ENCODE results near the gene DESI2.
"Not testable (repeated sequence)": the region's sequence is repeated elsewhere in the genome, so short reads cannot be mapped to it uniquely, and the experiment has no call there.

The DESI2 gene

GRCh38 chr1:244699741-244700140 is 46.8 kb downstream of the DESI2 start:
- no peak for DNase-seq (ENCODE audit: low read depth, low spot score)
- H3K27ac ChIP-seq, result no peak overlapping the region

- no peak overlapping the region for H3K27ac ChIP-seq
- no peak for DNase-seq (ENCODE audit: low read depth, low spot score)
Observed at GRCh38 chr1:244700808-244701207, 47.9 kb downstream of the DESI2 start.

GRCh38 chr1:244702620-244703019 is 49.7 kb downstream of the DESI2 start:
- no peak overlapping the region for H3K27ac ChIP-seq
- DNase-seq (ENCODE audit: low read depth, low spot score), result no peak

- no peak for DNase-seq (ENCODE audit: low read depth, low spot score)
- no peak overlapping the region for H3K27ac ChIP-seq
Observed at GRCh38 chr1:244704107-244704506, 51.2 kb downstream of the DESI2 start.

- DNase-seq (ENCODE audit: low read depth, low spot score), result no peak
- H3K27ac ChIP-seq, result no peak overlapping the region
Observed at GRCh38 chr1:244705261-244706234, 52.6 kb downstream of the DESI2 start.

GRCh38 chr1:244709076-244709475 is 56.1 kb downstream of the DESI2 start:
- H3K27ac ChIP-seq, result no peak overlapping the region
- DNase-seq (ENCODE audit: low read depth, low spot score), result no peak

GRCh38 chr1:244709476-244710368 is 56.8 kb downstream of the DESI2 start:
- DNase-seq (ENCODE audit: low read depth, low spot score), result no peak
- no peak overlapping the region for H3K27ac ChIP-seq

GRCh38 chr1:244710474-244711062 is 57.6 kb downstream of the DESI2 start:
- no peak for DNase-seq (ENCODE audit: low read depth, low spot score)
- H3K27ac ChIP-seq, result no peak overlapping the region

GRCh38 chr1:244712669-244713068 is 59.7 kb downstream of the DESI2 start:
- no peak for DNase-seq (ENCODE audit: low read depth, low spot score)
- H3K27ac ChIP-seq, result no peak overlapping the region

- no peak for DNase-seq (ENCODE audit: low read depth, low spot score)
- H3K27ac ChIP-seq, result no peak overlapping the region
Observed at GRCh38 chr1:244713332-244713731, 60.4 kb downstream of the DESI2 start.

GRCh38 chr1:244727871-244728474 is 75.0 kb downstream of the DESI2 start:
- no peak overlapping the region for H3K27ac ChIP-seq
- DNase-seq (ENCODE audit: low read depth, low spot score), result no peak

GRCh38 chr1:244730153-244730933 is 77.4 kb downstream of the DESI2 start:
- H3K27ac ChIP-seq, result no peak overlapping the region
- DNase-seq (ENCODE audit: low read depth, low spot score), result no peak

- no peak for DNase-seq (ENCODE audit: low read depth, low spot score)
- no peak overlapping the region for H3K27ac ChIP-seq
Observed at GRCh38 chr1:244730934-244731434, 78.1 kb downstream of the DESI2 start.

GRCh38 chr1:244731651-244732050 is 78.7 kb downstream of the DESI2 start:
- no peak for DNase-seq (ENCODE audit: low read depth, low spot score)
- no peak overlapping the region for H3K27ac ChIP-seq

- H3K27ac ChIP-seq, result no peak overlapping the region
- DNase-seq (ENCODE audit: low read depth, low spot score), result no peak
Observed at GRCh38 chr1:244732851-244733450, 80.0 kb downstream of the DESI2 start.

- H3K27ac ChIP-seq, result peak overlapping the region; percentile 64
- DNase-seq (ENCODE audit: low read depth, low spot score), result peak; percentile 36
Observed at GRCh38 chr1:244735404-244735803, 82.5 kb downstream of the DESI2 start.

- no peak for DNase-seq (ENCODE audit: low read depth, low spot score)
- H3K27ac ChIP-seq, result peak overlapping the region; percentile 64
Observed at GRCh38 chr1:244735876-244736561, 83.1 kb downstream of the DESI2 start.

GRCh38 chr1:244739140-244739539 is 86.2 kb downstream of the DESI2 start:
- peak overlapping the region; percentile 61 for H3K27ac ChIP-seq
- DNase-seq (ENCODE audit: low read depth, low spot score), result not testable (repeated sequence)

Data from epithelial cell of prostate (primary cell).